ENCODE measurements around the gene RORC.
"Not testable (repeated sequence)": the region's sequence is repeated elsewhere in the genome, so short reads cannot be mapped to it uniquely, and the experiment has no call there.

RORC gene

DNA sequence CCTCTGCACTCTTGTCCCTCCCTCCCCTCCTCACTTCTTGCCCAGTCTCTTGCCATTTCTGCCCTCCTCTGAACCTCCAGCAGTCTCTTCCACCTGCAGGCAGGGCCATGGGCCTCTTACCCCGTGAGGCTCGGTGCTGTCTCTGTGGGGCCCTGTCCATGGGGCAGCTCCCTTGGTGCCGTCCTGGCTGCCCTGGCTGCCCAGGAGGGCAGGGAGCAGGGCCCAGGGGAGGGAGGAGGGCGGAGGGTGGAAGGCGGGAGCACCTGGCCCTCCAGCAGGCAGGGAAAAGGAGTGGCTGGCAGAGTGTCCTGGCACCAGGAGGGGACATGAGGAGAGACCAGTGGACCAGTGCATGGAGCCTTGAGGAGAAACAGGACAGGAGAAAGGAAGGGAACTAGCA, at the start of gene RORC:
RORC (minus strand) TSS at position 198 of the 400 bp plus-strand sequence; CDS start at position 160, 38 bp downstream.
- DNase-seq (ENCODE audit: low read depth in 2 of 2): no peak

GRCh38 chr1:151875419-151876097, 44.0 kb upstream of the RORC start:
- no peak for DNase-seq (ENCODE audit: low read depth in 2 of 2)

GRCh38 chr1:151872776-151873175, 41.2 kb upstream of the RORC start:
- not testable (repeated sequence) for DNase-seq (ENCODE audit: low read depth in 2 of 2)

DNA sequence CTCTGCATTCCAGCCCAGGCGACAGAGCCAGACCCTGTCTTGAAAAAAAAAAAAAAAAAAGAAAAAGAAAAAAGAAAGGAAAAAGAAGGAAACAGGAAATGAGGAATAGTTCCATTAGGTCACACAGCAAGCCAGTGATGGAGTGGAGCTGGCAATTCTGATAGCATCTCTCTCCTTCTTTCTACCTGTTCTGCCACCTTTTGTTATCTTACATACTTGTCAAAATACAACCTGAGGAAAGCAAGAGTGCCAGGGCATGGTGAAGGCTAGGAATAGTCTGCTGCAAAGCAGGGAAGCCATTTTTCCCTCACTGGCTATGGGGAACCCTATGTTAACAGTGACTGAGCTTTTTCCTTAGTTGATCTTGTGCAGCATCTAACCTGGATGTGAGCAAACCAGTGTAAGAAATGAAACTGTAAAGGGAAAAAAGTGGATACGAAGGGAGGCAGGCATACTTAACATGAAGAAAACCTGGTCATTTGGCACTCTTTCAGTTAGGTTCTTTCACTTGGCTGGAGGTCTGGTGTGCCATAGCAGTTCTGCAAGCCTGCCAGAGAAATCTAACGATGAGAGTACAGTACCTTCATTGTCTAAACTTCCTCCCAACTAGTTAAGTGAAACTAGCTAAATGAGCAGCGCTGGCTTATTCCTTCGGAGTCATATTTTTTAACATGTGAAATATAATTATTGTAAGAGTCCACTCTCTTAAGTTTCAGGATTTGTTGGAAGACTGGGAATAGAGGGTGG, 39.9 kb upstream of the RORC start:
- DNase-seq (ENCODE audit: low read depth in 2 of 2): no peak

- no peak for DNase-seq (ENCODE audit: low read depth in 2 of 2)
Measured at GRCh38 chr1:151868486-151868885, 36.9 kb upstream of the RORC start.

- DNase-seq (ENCODE audit: low read depth in 2 of 2): no peak
Measured at GRCh38 chr1:151867765-151868411, 36.3 kb upstream of the RORC start.

DNA sequence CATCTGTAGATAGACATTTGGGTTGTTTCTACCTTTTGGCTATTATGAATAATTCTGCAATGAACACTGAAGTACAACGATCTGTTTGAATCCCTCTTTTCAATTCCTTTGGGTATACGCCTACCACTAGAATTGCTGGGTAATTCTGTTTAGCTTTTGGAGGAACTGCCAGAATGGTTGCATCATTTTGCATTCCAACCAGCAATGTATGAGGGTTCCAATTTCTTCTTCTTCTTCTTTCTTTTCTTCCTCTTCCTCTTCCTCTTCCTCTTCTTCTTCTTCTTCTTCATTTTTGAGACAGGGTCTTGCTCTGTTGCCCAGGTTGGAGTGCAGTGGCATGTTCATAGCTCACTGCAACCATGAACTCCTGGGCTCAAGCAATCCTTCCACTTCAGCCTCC, 35.7 kb upstream of the RORC start:
- no peak for DNase-seq (ENCODE audit: low read depth in 2 of 2)

DNA sequence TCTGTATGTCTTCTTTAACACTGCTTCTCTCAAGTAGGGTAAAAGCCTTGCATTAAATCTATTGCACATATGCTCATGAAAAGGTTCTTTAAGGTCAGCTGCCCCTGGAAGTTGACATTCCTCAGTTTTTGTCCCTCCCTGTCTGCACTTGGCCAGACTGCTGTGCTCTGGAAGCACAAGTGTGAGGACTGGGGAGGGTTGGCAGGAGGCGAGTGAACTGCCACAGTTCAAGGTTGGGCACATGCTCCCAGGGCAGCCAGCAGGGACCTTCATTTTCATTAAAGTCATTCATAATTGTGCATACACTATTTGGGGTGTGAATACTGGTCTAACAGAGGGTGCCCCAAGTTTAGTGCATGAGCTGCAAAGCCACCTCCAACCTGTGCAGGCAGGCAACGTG, 32.8 kb upstream of the RORC start:
- no peak for DNase-seq (ENCODE audit: low read depth in 2 of 2)

GRCh38 chr1:151862604-151863003, 31.0 kb upstream of the RORC start:
- no peak for DNase-seq (ENCODE audit: low read depth in 2 of 2)

GRCh38 chr1:151860504-151861187, 29.0 kb upstream of the RORC start:
- no peak for DNase-seq (ENCODE audit: low read depth in 2 of 2)

- DNase-seq (ENCODE audit: low read depth in 2 of 2): no peak
Measured at GRCh38 chr1:151859891-151860293, 28.3 kb upstream of the RORC start.

DNA sequence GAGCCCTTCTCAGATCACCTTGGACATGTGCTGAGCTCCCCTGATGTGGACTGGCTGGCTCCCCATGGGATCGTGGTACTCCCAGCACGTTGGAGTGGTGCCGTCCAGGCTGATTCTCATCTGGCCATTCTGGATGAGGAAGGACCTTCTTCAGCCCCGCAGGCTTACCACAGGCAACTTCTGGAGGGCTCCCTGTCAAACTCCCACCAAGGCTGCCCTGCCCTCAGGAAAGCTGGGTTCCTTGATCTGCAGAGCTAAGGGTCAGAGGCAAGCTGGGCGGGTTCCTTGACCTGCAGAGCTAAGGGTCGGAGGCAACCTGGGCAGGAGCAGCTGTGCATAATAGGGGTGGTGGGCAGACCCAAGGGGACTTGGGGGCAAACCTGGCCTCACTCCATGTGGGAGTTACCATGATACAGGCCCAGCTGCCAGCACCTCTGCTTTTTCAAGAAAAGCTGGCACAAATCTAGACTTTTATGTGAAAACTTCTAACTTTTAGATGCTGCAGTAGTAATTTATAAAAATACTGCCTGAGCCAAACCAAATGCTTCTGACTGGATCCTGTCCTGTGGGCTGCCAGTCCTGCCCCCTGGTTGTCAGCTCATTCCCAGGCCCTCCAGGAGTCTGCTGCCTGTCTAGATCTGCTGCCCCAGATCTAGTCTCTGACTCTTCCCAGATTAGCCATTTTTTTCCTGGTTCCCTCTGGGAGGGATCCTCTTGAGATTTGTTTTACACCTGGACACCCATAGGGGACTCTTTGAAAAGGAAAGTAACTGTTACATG, 27.5 kb upstream of the RORC start:
- no peak for DNase-seq (ENCODE audit: low read depth in 2 of 2)

DNA sequence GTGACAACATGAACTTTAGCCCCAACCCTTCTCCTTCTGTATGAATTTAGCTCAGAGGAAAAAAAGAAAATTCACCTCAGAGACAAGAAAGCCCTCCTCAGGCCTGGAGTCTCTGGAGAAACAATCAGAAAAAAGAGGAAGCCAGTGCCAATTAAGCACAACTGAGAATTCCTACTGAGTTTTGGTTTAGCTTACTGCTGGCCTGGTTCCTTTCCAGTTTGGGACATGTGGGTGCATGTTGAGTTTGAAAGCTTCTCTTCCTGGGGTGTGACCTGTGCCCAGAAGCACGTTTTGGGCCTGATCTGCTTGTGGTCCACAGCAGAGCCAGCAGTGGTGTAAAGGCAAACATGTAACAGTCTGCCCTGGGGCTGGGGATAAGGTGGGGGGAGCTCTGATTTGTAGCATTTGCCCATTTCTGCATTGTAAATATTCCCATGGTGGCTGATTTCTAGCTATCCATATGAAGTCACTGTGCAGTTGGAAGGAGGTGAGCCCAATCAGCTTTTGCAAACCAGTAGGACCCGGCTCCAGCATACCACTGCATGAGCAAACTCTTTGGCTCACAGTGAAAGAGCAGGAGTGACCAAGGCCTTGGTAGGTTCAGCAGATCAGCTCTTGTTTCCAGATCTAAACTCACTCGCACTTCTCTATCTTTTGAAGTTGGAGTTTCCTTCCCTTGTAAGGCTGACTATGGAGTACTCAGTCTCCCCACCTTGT, 26.6 kb upstream of the RORC start:
- no peak for DNase-seq (ENCODE audit: low read depth in 2 of 2)

DNA sequence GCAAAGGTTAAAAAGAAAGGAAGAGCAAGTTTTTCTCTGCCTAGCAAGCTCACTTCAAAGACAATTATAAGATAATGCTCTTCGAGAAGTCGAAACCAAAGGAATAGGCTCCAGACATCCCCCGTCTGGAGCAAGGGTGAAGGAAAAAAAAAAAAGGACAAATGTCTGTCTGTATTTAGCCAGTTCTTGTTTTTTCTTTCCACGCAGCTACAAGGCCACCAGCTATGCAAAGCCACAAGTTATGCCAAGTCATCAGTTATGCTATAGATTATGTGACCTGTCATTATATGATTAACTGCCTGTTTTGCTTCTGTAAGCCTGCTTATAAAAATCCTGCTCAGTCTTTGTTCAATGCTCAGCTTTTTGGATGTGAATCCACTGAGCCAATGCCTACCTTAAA, 24.3 kb upstream of the RORC start:
- no peak for DNase-seq (ENCODE audit: low read depth in 2 of 2)

- not testable (repeated sequence) for DNase-seq (ENCODE audit: low read depth in 2 of 2)
Measured at GRCh38 chr1:151855516-151855915, 23.9 kb upstream of the RORC start.

- DNase-seq (ENCODE audit: low read depth in 2 of 2): no peak
Measured at GRCh38 chr1:151854658-151855057, 23.1 kb upstream of the RORC start.

GRCh38 chr1:151853411-151853943, 21.9 kb upstream of the RORC start, which contains the start of gene THEM5:
THEM5 (minus strand) TSS chr1:151853712; CDS start chr1:151853565, 147 bp downstream.
- DNase-seq (ENCODE audit: low read depth in 2 of 2): no peak

- no peak for DNase-seq (ENCODE audit: low read depth in 2 of 2)
Measured at GRCh38 chr1:151852733-151853132, 21.1 kb upstream of the RORC start.

DNA sequence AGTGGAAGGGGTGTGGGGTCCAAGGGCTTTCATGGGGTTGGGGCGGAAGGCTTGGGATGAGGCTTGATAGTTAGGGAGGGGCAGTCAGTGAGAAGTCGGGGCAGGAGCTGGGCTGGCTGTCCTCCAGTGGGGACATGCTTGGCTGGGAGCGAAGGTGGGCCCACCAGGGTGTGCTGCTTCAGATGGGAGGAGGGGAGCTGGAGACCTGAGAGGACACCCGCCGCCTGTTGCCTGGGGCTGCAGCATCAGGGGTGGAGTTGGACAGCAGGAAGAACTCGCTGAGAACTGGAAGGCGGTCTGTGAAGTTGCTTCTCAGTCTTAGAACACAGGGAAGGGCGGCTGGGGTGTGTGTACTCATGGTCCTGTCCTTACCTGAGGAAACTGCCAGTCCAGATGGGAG, 20.3 kb upstream of the RORC start:
- DNase-seq (ENCODE audit: low read depth in 2 of 2): no peak

DNA sequence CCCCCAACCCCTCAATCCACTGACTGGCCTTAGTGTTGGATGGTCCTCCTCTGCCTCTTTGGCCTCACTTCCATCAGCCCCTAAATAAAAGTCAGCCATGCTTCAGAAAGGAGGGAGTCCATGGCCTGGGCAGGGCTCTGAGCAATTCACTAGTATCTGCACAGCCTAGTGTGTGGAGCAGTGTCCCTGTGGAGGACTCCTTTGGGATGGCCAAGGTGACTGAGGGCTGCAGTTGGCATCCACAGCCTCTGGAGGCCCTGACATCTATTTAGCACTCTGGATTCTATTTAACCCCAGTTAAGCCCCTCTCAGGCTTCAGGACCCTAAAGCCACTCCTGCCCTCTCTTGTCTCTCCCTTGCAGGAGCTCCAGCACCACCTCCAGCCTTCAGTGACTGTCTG, 18.3 kb upstream of the RORC start:
- DNase-seq (ENCODE audit: low read depth in 2 of 2): no peak

Measured in stimulated activated CD4-positive, alpha-beta T cell treated with anti-CD3 and anti-CD28 coated beads, Interleukin-1b, Interleukin-23, amount 100 ng/mL, for 4 hours (primary cell).